Measurements from ENCODE around the gene DLG1. TPM values are rescaled to one million over a fixed set of nuclear protein-coding genes. Genes with fewer than 3 reads are reported as not detected.

Gene DLG1
- total RNA-seq, 1 donor from 2014 or later = 168 TPM

DNA sequence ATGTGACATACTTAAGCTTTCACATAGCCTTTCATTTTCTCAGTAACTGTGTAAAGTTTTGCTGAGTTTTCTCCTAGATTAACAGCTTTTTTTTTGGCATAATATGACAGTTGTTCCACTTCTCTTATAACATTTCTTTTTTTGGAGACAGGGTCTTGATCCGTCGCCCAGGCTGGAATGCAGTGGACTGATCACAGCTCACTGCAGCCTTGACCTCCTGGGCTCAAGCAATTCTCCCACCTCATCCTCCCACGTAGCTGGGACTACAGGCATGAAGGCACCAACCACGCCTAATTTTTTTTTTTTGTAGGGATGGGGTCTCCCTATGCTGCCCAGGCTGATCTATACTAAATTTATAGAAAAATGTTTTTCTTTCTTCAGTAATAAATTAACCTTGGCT is 30.1 kb downstream of the DLG1 start:
- Mint-ChIP-seq H3K27me3 (ENCODE audit: unreplicated experiment) (no peaks in the 10 kb centered on the region), H3K4me3 (ENCODE audit: unreplicated experiment) (no peak overlapping the region), H3K27ac (ENCODE audit: unreplicated experiment) (no peak overlapping the region), H3K36me3 (ENCODE audit: unreplicated experiment) (peaks cover 27% of the 10 kb centered on the region), H3K9me3 (ENCODE audit: unreplicated experiment) (no peaks in the 10 kb centered on the region), H3K4me1 (ENCODE audit: unreplicated experiment) (peaks cover 46% of the 10 kb centered on the region)
- DNase-seq (ENCODE audit: extremely low spot score, unreplicated experiment) = no peak
- TF ChIP-seq, protein P1, sequence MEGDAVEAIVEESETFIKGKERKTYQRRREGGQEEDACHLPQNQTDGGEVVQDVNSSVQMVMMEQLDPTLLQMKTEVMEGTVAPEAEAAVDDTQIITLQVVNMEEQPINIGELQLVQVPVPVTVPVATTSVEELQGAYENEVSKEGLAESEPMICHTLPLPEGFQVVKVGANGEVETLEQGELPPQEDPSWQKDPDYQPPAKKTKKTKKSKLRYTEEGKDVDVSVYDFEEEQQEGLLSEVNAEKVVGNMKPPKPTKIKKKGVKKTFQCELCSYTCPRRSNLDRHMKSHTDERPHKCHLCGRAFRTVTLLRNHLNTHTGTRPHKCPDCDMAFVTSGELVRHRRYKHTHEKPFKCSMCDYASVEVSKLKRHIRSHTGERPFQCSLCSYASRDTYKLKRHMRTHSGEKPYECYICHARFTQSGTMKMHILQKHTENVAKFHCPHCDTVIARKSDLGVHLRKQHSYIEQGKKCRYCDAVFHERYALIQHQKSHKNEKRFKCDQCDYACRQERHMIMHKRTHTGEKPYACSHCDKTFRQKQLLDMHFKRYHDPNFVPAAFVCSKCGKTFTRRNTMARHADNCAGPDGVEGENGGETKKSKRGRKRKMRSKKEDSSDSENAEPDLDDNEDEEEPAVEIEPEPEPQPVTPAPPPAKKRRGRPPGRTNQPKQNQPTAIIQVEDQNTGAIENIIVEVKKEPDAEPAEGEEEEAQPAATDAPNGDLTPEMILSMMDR (IDR thresholded peaks at IDR 0.05) = no peak

DNA sequence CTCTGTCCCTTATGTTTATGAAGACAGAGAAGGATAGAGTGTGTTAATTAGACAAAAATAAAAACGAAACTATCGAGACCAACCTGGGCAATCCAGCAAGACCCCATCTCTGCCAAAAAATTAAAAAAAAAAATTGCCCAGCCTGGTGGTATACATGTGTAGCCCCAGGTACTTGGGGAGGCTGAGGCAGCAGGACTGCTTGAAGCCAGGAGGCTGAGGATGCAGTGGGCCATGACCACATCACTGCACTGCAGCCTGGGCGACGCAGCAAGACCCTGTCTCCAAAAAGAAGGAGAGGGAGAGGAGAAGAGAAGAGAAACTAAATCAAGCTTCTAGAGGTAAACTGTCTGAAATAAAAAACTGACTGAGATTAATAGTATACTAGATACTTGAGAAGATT is 32.1 kb downstream of the DLG1 start:
- Mint-ChIP-seq H3K9me3 (ENCODE audit: unreplicated experiment) (no peaks in the 10 kb centered on the region), H3K4me1 (ENCODE audit: unreplicated experiment) (peaks cover 33% of the 10 kb centered on the region), H3K4me3 (ENCODE audit: unreplicated experiment) (no peak overlapping the region), H3K27ac (ENCODE audit: unreplicated experiment) (no peak overlapping the region), H3K36me3 (ENCODE audit: unreplicated experiment) (peaks cover 29% of the 10 kb centered on the region), H3K27me3 (ENCODE audit: unreplicated experiment) (no peaks in the 10 kb centered on the region)
- TF ChIP-seq, protein P1 (IDR thresholded peaks at IDR 0.05) = no peak
- no peak for DNase-seq (ENCODE audit: extremely low spot score, unreplicated experiment)

DNA sequence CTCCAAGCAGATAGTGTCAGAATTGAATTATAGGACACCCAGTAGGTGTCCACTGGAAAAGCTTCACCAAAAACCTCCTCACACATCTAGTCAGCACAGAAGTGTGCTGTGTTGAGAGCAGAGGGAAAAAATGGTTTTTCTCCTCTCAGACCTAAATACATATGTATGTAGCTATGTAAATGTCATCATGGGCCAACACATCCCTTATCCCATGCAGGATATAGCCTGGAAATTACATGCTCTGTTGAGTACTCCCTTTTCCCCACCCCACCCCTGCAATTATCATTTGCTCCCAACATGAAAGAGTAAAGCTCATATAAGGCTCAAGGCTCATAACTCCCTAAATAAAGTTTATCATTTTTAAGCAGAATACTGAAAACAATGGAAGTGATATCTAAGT is 35.7 kb downstream of the DLG1 start:
- no peak overlapping the region for H3K4me3 Mint-ChIP-seq (ENCODE audit: unreplicated experiment)
- TF ChIP-seq, protein P1 (IDR thresholded peaks at IDR 0.05) = no peak
- H3K27ac Mint-ChIP-seq (ENCODE audit: unreplicated experiment) = no peak overlapping the region
- H3K4me1 Mint-ChIP-seq (ENCODE audit: unreplicated experiment) = peaks cover 32% of the 10 kb centered on the region
- no peaks in the 10 kb centered on the region for H3K9me3 Mint-ChIP-seq (ENCODE audit: unreplicated experiment)
- no peak for DNase-seq (ENCODE audit: extremely low spot score, unreplicated experiment)
- H3K27me3 Mint-ChIP-seq (ENCODE audit: unreplicated experiment) = no peaks in the 10 kb centered on the region
- H3K36me3 Mint-ChIP-seq (ENCODE audit: unreplicated experiment) = peaks cover 21% of the 10 kb centered on the region

DNA sequence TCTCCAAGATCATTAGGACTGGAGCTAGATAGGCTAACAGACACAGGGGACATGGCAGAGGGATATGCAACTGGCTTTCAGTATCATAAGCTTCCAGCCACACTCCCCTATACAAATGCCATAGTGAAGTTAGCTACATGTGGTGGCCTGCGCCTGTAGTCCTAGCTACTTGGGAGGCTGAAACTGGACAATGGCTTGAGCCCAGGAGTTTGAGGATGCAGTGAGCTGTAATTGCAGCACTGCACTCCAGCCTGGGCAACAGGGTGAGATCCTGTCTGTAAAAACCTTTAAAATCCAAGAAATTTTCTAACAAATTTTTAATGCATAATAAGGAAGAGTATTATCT is 37.3 kb downstream of the DLG1 start:
- Mint-ChIP-seq H3K4me3 (ENCODE audit: unreplicated experiment) (no peak overlapping the region), H3K36me3 (ENCODE audit: unreplicated experiment) (peaks cover 14% of the 10 kb centered on the region), H3K27ac (ENCODE audit: unreplicated experiment) (no peak overlapping the region), H3K27me3 (ENCODE audit: unreplicated experiment) (no peaks in the 10 kb centered on the region), H3K4me1 (ENCODE audit: unreplicated experiment) (peaks cover 41% of the 10 kb centered on the region), H3K9me3 (ENCODE audit: unreplicated experiment) (no peaks in the 10 kb centered on the region)
- TF ChIP-seq, protein P1 (IDR thresholded peaks at IDR 0.05) = no peak
- DNase-seq (ENCODE audit: extremely low spot score, unreplicated experiment) = no peak

DNA sequence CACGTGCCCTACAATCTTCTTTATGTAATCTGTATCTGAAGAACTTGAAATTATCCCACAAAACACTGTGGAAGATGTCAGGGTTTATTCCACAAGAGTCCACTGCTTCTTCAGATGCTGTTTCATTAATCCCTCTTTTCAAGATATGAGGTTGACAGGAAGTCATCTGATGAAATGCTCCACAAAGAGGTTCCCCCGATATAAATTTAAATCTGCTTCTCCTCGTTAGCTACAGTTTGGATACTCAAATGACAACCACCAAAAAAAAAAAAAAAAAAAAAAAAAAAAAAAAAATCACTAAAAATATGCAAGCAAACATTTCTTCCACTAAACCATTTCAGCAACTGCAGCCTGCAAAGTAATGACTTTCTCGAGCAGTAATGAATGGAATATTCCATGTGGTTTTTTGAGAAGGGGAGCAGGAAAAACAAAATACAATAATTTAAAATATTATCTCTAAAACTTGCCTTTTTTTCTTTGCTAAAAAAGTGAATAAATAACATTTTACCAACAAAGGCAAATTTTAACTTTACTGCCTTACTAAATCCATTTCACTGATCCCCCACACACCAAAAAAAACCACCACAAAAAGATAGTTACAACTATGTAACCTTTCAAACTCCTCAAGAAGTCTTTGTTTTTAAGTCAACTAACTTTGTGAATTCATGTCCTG is 37.8 kb downstream of the DLG1 start:
- Mint-ChIP-seq H3K9me3 (ENCODE audit: unreplicated experiment) (no peaks in the 10 kb centered on the region), H3K4me1 (ENCODE audit: unreplicated experiment) (peaks cover 43% of the 10 kb centered on the region), H3K4me3 (ENCODE audit: unreplicated experiment) (no peak overlapping the region), H3K27ac (ENCODE audit: unreplicated experiment) (no peak overlapping the region), H3K36me3 (ENCODE audit: unreplicated experiment) (peaks cover 13% of the 10 kb centered on the region), H3K27me3 (ENCODE audit: unreplicated experiment) (no peaks in the 10 kb centered on the region)
- TF ChIP-seq, protein P1 (IDR thresholded peaks at IDR 0.05) = no peak
- DNase-seq (ENCODE audit: extremely low spot score, unreplicated experiment) = no peak
